Measurements from ENCODE around the gene PCDHB11. TPM values are rescaled to one million over a fixed set of nuclear protein-coding genes. Genes with fewer than 3 reads are reported as not detected.
"Not testable (repeated sequence)": the region's sequence is repeated elsewhere in the genome, so short reads cannot be mapped to it uniquely, and the experiment has no call there.

PCDHB11 gene
- total RNA-seq = 0.13 and 0.25 TPM in 2 replicates

DNA sequence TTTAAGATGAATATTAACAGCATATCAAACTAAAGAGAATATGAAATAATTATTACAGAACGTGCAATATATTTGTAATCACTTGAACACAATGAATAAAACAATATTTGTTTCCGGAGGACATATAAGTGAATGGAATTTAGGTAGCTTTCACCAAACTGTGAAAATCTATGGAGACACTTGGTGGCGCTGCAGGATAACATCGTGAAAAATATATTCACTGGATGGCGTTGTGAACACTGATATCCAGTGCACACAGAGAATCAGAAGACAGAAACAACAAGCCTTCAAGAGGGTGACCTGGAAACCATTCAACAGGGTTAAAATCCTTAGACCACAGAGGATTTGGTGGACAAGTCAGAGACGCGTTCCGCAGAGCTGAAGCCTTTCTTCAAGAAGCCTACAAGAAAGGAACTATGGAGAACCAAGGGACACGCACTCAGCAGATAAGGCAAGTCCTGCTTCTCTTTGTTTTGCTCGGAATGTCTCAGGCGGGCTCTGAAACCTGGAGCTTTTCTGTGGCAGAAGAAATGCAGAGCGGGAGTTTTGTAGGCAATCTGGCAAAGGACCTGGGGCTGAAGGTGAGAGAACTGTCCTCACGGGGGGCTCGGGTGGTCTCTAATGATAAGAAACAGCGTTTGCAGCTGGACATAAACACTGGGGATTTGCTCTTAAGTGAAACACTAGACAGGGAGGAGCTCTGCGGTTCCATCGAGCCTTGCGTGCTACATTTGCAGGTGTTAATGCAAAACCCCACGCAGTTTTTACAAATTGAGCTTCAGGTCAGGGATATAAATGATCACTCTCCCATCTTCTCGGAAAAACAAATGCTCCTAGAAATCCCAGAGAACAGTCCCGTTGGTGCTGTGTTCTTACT lies at the start of gene PCDHB11:
TSS of gene PCDHB11 (plus strand) at position 269 of the 877 bp plus-strand sequence. CDS start at position 417, 148 bp downstream.
- no peak for DNase-seq (ENCODE audit: low read depth, low spot score)

DNA sequence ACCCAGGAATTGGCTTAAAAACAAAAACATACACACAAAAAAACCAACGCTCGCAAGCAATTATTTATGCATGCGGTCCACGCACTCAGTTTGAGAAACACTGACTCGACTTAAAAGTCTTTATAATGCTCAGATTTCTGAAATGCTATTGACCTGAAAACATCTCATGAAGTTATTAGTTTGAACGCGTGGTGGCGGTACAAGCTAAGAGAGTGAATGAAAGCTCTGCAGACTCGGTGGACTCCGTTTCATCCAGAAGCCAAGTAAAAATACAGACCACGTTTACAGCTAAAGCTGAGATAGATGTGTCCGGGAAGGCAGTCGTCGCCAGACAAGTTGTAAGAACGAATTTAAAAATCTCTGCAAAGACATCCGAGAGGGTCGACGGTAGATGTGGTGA lies 49.6 kb upstream of the PCDHB11 start, which contains the start of gene PCDHB6:
TSS of gene PCDHB6 (plus strand) at position 246 of the 400 bp plus-strand sequence. CDS start 201 bp downstream, outside the sequence.
- no peak for DNase-seq (ENCODE audit: low read depth, low spot score)

DNA sequence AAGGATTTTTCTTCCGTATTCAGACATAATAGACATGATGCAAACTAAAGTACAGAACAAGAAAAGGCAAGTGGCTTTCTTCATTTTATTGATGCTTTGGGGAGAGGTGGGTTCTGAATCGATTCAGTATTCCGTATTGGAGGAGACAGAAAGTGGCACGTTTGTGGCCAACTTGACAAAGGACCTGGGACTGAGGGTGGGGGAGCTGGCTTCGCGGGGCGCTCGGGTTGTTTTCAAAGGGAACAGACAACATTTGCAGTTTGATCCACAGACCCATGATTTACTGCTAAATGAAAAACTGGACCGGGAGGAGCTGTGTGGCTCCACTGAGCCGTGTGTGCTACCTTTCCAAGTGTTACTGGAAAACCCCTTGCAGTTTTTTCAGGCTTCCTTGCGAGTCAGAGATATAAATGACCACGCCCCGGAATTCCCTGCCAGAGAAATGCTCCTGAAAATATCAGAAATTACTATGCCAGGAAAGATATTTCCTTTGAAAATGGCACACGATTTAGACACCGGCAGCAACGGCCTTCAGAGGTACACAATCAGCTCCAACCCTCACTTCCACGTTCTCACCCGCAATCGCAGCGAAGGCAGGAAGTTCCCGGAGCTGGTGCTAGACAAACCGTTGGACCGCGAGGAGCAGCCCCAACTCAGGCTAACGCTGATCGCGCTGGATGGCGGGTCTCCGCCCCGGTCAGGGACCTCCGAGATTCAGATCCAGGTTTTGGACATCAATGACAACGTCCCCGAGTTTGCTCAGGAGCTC lies 49.0 kb upstream of the PCDHB11 start:
- no peak for DNase-seq (ENCODE audit: low read depth, low spot score)

DNA sequence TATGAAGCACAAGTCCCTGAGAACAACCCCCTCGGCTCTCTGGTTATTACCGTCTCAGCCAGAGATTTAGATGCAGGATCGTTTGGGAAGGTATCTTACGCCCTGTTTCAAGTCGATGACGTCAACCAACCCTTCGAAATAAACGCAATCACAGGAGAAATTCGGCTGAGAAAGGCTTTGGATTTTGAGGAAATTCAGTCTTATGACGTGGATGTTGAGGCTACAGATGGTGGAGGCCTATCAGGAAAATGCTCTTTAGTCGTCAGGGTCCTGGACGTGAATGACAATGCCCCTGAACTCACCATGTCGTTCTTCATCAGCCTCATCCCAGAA lies 48.5 kb upstream of the PCDHB11 start:
- no peak for DNase-seq (ENCODE audit: low read depth, low spot score)

DNA sequence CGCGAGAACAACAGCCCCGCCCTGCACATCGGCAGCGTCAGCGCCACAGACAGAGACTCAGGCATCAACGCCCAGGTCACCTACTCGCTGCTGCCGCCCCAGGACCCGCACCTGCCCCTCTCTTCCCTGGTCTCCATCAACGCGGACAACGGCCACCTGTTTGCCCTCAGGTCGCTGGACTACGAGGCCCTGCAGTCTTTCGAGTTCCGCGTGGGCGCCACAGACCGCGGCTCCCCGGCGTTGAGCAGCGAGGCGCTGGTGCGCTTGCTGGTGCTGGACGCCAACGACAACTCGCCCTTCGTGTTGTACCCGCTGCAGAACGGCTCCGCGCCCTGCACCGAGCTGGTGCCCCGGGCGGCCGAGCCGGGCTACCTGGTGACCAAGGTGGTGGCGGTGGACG lies 47.8 kb upstream of the PCDHB11 start:
- not testable (repeated sequence) for DNase-seq (ENCODE audit: low read depth, low spot score)

DNA sequence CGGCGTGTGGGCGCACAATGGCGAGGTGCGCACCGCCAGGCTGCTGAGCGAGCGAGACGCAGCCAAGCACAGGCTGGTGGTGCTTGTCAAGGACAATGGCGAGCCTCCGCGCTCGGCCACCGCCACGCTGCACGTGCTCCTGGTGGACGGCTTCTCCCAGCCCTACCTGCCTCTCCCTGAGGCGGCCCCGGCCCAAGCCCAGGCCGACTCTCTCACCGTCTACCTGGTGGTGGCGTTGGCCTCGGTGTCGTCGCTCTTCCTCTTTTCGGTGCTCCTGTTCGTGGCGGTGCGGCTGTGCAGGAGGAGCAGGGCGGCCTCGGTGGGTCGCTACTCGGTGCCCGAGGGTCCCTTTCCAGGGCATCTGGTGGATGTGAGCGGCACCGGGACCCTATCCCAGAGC lies 47.3 kb upstream of the PCDHB11 start:
- not testable (repeated sequence) for DNase-seq (ENCODE audit: low read depth, low spot score)

DNA sequence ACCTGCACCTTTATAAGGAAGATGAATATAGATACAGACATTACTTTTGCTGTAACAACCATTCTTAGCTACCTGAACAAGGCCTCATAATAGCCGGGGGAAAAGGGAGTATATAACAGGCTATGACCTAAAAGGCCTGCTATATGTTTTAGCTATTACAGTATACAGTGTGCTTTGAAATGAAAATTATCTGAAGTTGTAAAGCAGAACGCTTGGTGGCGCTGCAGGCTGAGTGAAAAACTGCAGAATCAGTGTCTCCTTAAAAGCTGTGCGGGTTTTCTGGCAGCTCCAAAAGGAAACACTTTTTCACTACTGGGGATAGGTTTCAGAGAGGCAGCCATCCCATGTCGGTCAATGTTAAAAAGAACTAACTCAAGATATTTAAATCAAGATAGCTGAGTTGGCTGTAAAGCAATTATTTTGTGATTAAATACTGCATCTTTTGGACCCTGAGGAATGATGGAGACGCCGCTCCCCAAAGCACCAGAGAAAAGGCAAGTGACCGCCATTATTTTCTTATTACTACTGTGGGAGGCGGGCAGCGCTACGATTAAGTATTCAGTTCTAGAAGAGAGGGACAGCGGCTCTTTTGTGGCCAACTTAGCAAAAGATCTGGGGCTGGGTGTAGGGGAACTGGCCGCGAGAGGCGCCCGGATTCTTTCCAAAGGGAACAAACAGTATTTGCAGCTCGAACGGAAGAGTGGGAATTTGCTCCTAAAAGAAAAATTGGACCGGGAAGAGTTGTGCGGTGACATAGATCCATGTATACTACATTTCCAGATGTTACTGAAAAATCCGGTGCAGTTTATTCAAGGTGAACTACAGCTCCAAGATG lies 43.7 kb upstream of the PCDHB11 start:
- no peak for DNase-seq (ENCODE audit: low read depth, low spot score)

DNA sequence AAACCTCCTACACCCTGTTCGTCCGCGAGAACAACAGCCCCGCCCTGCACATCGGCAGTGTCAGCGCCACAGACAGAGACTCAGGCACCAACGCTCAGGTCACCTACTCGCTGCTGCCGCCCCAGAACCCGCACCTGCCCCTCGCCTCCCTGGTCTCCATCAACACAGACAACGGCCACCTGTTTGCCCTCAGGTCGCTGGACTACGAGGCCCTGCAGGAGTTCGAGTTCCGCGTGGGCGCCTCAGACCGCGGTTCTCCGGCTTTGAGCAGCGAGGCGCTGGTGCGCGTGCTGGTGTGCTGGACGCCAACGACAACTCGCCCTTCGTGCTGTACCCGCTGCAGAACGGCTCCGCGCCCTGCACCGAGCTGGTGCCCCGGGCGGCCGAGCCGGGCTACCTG lies 42.1 kb upstream of the PCDHB11 start:
- not testable (repeated sequence) for DNase-seq (ENCODE audit: low read depth, low spot score)

DNA sequence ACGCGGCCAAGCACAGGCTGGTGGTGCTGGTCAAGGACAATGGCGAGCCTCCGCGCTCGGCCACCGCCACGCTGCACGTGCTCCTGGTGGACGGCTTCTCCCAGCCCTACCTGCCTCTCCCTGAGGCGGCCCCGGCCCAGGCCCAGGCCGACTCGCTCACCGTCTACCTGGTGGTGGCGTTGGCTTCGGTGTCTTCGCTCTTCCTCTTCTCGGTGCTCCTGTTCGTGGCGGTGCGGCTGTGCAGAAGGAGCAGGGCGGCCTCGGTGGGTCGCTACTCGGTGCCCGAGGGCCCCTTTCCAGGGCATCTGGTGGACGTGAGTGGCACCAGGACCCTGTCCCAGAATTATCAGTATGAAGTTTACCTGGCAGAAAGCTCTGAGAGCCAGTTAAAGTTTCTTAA lies 41.5 kb upstream of the PCDHB11 start:
- DNase-seq (ENCODE audit: low read depth, low spot score) = not testable (repeated sequence)

DNA sequence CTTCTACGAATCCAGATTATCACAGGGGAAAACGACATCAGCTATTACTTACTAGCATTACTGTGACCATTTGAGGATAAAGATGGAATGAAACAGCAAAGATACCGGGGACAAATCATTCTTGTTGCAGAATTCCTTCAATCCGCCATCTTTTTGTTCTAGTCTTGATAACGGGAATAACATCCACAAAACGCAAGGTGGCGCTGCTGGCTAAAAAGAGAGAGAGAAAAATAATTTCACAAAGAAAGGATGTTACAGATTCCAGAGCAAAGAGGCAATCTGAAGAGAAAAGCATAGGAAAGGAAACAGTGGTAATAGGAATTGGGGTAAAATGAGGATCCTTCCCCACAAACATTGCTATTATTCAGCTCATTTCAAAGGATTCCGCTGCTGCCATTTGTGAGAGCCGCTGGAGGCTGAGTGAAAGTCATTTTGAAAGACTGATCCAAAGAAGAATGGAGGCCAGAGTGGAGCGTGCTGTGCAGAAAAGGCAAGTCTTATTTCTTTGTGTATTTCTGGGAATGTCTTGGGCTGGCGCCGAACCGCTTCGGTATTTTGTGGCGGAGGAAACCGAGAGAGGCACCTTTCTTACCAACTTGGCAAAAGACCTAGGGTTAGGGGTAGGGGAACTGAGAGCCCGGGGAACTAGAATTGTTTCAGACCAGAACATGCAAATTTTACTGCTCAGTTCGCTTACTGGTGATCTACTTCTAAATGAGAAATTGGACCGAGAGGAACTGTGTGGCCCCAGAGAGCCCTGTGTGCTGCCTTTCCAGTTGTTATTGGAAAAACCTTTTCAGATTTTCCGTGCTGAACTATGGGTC lies 26.8 kb upstream of the PCDHB11 start, which contains the start of gene PCDHB7:
TSS of gene PCDHB7 (plus strand) at position 264 of the 824 bp plus-strand sequence. CDS start at position 456, 192 bp downstream.
- no peak for DNase-seq (ENCODE audit: low read depth, low spot score)

DNA sequence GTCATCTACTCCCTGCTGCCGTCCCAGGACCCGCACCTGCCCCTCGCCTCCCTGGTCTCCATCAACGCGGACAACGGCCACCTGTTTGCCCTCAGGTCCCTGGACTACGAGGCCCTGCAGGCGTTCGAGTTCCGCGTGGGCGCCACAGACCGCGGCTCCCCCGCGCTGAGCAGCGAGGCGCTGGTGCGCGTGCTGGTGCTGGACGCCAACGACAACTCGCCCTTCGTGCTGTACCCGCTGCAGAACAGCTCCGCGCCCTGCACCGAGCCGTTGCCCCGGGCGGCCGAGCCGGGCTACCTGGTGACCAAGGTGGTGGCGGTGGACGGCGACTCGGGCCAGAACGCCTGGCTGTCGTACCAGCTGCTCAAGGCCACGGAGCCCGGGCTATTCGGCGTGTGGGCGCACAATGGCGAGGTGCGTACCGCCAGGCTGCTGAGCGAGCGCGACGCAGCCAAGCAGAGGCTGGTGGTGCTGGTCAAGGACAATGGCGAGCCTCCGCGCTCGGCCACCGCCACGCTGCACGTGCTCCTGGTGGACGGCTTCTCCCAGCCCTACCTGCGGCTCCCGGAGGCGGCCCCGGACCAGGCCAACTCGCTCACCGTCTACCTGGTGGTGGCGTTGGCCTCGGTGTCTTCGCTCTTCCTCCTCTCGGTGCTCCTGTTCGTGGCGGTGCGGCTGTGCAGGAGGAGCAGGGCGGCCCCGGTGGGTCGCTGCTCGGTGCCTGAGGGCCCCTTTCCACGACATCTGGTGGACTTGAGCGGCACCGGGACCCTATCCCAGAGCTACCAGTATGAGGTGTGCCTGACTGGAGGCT lies 24.9 kb upstream of the PCDHB11 start:
- not testable (repeated sequence) for DNase-seq (ENCODE audit: low read depth, low spot score)

DNA sequence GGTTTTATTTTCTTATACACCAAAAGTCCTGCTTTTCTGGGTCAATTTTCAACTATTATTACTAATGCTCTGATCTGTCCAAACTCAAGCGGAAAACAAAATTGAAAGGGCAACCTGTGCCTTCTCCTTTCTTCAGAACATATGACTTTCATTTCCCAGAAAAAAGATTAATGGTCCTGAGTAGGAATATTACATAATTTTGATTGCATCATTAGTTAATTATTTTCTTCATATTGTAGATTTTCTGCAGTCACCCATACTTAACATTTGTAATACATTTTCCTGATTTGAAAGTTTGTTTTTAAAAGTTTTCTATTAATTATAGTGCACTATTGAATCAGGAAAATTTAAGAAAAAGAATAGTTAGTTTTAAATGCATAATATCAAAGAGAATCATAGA lies 23.5 kb upstream of the PCDHB11 start:
- DNase-seq (ENCODE audit: low read depth, low spot score) = no peak

DNA sequence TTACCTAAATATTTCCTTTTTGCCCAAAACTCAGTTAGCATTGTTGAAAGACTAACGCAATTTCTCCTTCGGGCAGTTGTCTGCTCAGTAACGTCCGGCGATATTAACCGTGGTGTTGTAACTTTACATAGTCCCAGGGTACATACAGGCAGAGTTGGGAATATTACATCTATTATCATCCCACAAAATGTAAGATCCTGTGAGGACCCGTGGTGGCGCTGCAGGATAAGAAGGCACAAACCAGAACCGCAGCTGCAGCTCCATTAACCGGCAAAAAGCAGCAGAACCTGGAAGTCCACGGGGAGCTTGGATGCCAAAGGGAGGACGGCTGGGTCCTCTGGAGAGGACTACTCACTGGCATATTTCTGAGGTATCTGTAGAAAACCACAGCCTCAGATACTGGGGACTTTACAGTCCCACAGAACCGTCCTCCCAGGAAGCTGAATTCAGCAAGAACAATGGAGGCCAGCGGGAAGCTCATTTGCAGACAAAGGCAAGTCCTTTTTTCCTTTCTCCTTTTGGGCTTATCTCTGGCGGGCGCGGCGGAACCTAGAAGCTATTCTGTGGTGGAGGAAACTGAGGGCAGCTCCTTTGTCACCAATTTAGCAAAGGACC lies 21.7 kb upstream of the PCDHB11 start, which contains the start of gene PCDHB8:
TSS of gene PCDHB8 (plus strand) at position 214 of the 615 bp plus-strand sequence. CDS start at position 459, 245 bp downstream.
- not testable (repeated sequence) for DNase-seq (ENCODE audit: low read depth, low spot score)

DNA sequence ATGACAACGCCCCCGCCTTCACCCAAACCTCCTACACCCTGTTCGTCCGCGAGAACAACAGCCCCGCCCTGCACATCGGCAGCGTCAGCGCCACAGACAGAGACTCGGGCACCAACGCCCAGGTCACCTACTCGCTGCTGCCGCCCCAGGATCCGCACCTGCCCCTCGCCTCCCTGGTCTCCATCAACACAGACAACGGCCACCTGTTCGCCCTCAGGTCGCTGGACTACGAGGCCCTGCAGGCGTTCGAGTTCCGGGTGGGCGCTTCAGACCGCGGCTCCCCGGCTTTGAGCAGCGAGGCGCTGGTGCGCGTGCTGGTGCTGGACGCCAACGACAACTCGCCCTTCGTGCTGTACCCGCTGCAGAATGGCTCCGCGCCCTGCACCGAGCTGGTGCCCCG lies 20.1 kb upstream of the PCDHB11 start:
- not testable (repeated sequence) for DNase-seq (ENCODE audit: low read depth, low spot score)

DNA sequence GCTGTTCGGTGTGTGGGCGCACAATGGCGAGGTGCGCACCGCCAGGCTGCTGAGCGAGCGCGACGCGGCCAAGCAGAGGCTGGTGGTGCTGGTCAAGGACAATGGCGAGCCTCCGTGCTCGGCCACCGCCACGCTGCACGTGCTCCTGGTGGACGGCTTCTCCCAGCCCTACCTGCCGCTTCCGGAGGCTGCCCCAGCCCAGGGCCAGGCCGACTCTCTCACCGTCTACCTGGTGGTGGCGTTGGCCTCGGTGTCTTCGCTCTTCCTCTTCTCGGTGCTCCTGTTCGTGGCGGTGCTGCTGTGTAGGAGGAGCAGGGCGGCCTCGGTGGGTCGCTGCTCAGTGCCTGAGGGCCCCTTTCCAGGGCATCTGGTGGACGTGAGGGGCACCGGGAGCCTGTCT lies 19.6 kb upstream of the PCDHB11 start:
- not testable (repeated sequence) for DNase-seq (ENCODE audit: low read depth, low spot score)

DNA sequence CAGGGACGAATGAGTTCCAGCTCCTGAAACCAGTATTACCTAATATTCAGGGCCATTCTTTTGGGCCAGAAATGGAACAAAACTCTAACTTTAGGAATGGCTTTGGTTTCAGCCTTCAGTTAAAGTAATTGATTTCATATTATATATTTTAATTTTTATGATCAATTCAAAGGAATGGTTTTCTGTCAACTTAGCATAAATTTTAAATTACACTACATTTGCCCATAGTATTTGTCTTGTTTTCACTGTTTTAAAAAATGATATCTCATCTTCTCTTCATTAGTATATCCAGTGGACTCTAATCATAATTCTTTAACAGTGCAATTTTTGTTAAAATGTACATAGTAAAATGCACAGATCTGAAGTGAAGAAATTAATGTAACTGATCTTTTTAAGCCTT lies 19.1 kb upstream of the PCDHB11 start:
- no peak for DNase-seq (ENCODE audit: low read depth, low spot score)

DNA sequence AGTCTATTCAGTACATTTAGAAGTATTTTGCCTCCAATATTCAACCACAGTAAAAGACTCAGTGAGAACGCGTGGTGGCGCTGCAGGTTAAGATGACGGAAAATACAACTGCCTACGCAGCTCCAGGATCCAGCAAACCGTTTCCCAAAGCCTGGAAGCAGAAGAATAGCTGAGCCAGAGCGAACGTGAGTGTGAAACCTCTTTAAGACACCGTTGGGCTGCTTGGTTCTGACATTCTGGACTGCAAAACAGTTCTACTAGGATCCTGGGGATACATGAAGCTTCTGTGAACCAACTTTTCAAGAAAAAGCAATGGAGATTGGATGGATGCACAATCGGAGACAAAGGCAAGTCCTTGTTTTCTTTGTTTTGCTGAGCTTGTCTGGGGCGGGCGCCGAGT lies 17.2 kb upstream of the PCDHB11 start, which contains the start of gene PCDHB16:
TSS of gene PCDHB16 (plus strand) at position 140 of the 400 bp plus-strand sequence. CDS start at position 313, 173 bp downstream.
- DNase-seq (ENCODE audit: low read depth, low spot score) = no peak

DNA sequence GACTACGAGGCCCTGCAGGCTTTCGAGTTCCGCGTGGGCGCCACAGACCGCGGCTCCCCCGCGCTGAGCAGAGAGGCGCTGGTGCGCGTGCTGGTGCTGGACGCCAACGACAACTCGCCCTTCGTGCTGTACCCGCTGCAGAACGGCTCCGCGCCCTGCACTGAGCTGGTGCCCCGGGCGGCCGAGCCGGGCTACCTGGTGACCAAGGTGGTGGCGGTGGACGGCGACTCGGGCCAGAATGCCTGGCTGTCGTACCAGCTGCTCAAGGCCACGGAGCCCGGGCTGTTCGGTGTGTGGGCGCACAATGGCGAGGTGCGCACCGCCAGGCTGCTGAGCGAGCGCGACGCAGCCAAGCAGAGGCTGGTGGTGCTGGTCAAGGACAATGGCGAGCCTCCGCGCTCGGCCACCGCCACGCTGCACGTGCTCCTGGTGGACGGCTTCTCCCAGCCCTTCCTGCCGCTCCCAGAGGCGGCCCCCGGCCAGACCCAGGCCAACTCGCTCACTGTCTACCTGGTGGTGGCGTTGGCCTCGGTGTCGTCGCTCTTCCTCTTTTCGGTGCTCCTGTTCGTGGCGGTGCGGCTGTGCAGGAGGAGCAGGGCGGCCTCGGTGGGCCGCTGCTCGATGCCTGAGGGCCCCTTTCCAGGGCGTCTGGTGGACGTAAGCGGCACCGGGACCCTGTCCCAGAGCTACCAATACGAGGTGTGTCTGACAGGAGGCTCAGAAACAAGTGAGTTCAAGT lies 15.1 kb upstream of the PCDHB11 start:
- DNase-seq (ENCODE audit: low read depth, low spot score) = not testable (repeated sequence)
